ENCODE results near the gene ALG9. TPM values are rescaled to one million over a fixed set of nuclear protein-coding genes. Genes with fewer than 3 reads are reported as not detected.

Gene ALG9
- total RNA-seq, 1 donor from 2014 or later: 55.5 TPM

DNA sequence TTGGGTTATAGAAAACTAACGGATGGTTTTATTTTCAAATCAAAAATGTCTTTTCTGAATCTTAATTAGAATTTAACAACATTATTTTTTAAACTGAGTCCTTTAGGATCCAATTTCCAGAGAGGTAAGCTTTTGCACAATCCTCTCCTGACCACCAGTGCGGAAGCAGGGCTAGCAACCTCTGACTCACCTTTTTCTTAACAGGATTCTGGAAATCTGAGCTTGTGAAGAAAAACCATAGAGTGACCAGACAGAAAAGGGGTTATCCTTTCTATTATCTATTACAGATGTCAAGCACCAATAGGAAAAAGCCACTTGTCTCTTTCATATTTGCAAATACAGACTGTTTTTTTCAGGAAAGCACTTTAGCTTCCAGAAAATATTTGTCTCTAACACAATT lies 25.3 kb downstream of the ALG9 start:
- Mint-ChIP-seq H3K4me1 (peaks cover 13% of the 10 kb centered on the region), H3K4me3 (no peak overlapping the region), H3K27ac (ENCODE audit: unreplicated experiment) (no peak overlapping the region), H3K9me3 (no peaks in the 10 kb centered on the region), H3K27me3 (ENCODE audit: low read depth) (no peaks in the 10 kb centered on the region), H3K36me3 (ENCODE audit: low read depth) (peaks cover 11% of the 10 kb centered on the region)
- no peak for TF ChIP-seq CTCF (conservative IDR thresholded peaks at IDR 0.05)
- no peak for DNase-seq (ENCODE audit: low read depth, low spot score)

GRCh38 chr11:111845276-111846028 lies 25.9 kb downstream of the ALG9 start:
- H3K4me1 Mint-ChIP-seq: peaks cover 13% of the 10 kb centered on the region
- H3K27me3 Mint-ChIP-seq (ENCODE audit: low read depth): no peaks in the 10 kb centered on the region
- H3K36me3 Mint-ChIP-seq (ENCODE audit: low read depth): peaks cover 11% of the 10 kb centered on the region
- no peak overlapping the region for H3K4me3 Mint-ChIP-seq
- DNase-seq (ENCODE audit: low read depth, low spot score): no peak
- no peaks in the 10 kb centered on the region for H3K9me3 Mint-ChIP-seq
- no peak overlapping the region for H3K27ac Mint-ChIP-seq (ENCODE audit: unreplicated experiment)
- no peak for TF ChIP-seq CTCF (conservative IDR thresholded peaks at IDR 0.05)

- H3K27ac Mint-ChIP-seq (ENCODE audit: unreplicated experiment): no peak overlapping the region
- peaks cover 13% of the 10 kb centered on the region for H3K4me1 Mint-ChIP-seq
- peaks cover 1% of the 10 kb centered on the region for H3K36me3 Mint-ChIP-seq (ENCODE audit: low read depth)
- no peaks in the 10 kb centered on the region for H3K27me3 Mint-ChIP-seq (ENCODE audit: low read depth)
- H3K4me3 Mint-ChIP-seq: no peak overlapping the region
- DNase-seq (ENCODE audit: low read depth, low spot score): no peak
- H3K9me3 Mint-ChIP-seq: no peaks in the 10 kb centered on the region
- TF ChIP-seq CTCF (conservative IDR thresholded peaks at IDR 0.05): no peak
Observed at GRCh38 chr11:111843661-111844060, 27.7 kb downstream of the ALG9 start.

- H3K4me1 Mint-ChIP-seq: peaks cover 5% of the 10 kb centered on the region
- peak; percentile 95 for TF ChIP-seq CTCF (conservative IDR thresholded peaks at IDR 0.05)
- no peak overlapping the region for H3K4me3 Mint-ChIP-seq
- no peaks in the 10 kb centered on the region for H3K9me3 Mint-ChIP-seq
- H3K27ac Mint-ChIP-seq (ENCODE audit: unreplicated experiment): no peak overlapping the region
- H3K27me3 Mint-ChIP-seq (ENCODE audit: low read depth): no peaks in the 10 kb centered on the region
- DNase-seq (ENCODE audit: low read depth, low spot score): peak; percentile 93
- no peaks in the 10 kb centered on the region for H3K36me3 Mint-ChIP-seq (ENCODE audit: low read depth)
Observed at GRCh38 chr11:111841370-111842053, 29.9 kb downstream of the ALG9 start.

DNA sequence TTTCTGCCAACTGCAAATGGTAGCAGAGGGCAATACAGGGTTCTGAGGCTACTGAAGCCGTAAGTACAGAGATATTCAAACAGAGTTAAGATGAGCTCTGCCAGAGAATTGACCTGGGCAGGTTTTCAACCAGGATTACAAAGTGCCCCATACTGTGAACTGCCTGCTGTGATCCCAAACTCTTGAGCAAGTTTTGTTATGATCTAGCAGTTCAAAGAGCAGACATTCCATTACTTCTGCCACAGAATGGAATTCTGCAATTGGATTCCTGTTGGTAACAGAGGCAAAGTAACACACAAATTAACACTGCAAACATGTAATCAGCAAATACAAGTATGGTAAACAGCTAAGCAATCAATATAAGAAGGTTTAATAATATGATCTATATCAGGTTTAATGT lies 31.2 kb downstream of the ALG9 start:
- H3K9me3 Mint-ChIP-seq: no peaks in the 10 kb centered on the region
- H3K36me3 Mint-ChIP-seq (ENCODE audit: low read depth): peaks cover 3% of the 10 kb centered on the region
- no peak for DNase-seq (ENCODE audit: low read depth, low spot score)
- H3K4me1 Mint-ChIP-seq: peaks cover 4% of the 10 kb centered on the region
- no peak overlapping the region for H3K4me3 Mint-ChIP-seq
- no peak overlapping the region for H3K27ac Mint-ChIP-seq (ENCODE audit: unreplicated experiment)
- TF ChIP-seq CTCF (conservative IDR thresholded peaks at IDR 0.05): no peak
- H3K27me3 Mint-ChIP-seq (ENCODE audit: low read depth): no peaks in the 10 kb centered on the region

All from neural crest cell (in vitro differentiated cells).